Activated T-helper 9 cell treated with anti-CD3 and anti-CD28 coated beads, Interleukin-2, amount 50 U/mL, for 16 hours (primary cell): ENCODE results near the gene CLSTN1.
A peak's percentile ranks its signal among the peaks of the same experiment; 100 is the strongest.

Source experiments
- DNase-seq: peaks from one replicate; pipeline ENCODE4 v3.0.0-alpha.2; 2020; ENCODE audit warnings: low read depth

CLSTN1 gene

DNA sequence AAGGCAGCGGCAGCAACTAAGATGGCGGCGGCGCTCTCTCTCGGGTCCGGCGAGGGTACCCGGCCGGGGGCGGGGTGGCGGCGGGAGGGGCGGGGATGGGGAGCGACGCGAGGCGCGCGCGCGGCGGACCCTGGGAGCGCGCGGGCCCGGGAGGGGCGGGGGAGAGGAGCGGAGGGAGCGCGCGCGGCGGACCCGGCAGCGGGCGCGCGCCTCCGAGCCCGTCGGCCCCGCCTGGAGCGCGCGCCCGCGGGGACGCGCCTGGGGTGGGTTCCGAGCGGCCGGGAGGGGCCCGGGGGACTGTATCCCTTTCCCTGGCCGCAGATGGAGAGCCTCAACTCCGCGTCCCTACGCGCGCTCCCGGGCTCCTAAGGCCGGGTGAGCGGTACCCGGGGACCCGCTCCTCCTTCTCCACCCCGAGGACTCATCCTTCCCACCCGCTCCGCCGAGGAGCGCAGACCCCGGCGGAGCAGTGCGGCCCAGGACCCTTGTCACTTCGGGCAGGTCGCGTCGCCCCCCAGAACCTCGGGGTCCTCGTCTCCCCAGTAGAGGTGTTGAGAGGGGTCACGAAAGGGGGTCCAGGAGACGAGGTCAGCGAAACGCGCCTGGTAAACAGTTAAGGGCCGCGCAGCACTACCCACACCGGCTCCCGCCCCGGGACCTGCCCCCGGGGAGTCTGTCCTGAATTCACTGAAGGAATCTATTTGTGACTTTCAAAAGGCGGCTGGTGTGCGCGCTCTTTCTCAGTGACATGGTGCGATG lies at the start of gene CLSTN1:
Gene CLSTN1 (minus strand): TSS at position 23 of the 759 bp plus-strand sequence. CDS start 232 bp downstream, outside the sequence.
- DNase-seq: peak; percentile 85

DNA sequence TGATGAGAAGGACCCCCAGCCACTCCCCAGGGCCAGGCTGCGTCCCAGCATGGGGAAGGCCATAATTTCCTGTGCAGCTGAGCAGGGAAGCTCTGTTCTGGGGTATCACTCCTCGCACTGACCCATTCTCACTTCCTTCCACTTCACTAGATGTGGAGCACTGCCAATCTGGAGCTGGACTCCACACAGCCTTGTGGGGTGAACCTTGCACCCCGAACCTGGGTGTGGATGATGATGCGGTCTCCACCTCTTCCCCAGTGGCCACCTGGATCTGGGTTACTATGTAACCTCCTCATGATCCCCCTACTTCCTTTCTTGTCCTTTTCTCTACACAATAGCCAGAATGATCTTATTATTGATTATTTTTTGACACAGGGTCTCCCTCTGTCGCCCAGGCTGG lies 49.6 kb upstream of the CLSTN1 start:
- DNase-seq: no peak

DNA sequence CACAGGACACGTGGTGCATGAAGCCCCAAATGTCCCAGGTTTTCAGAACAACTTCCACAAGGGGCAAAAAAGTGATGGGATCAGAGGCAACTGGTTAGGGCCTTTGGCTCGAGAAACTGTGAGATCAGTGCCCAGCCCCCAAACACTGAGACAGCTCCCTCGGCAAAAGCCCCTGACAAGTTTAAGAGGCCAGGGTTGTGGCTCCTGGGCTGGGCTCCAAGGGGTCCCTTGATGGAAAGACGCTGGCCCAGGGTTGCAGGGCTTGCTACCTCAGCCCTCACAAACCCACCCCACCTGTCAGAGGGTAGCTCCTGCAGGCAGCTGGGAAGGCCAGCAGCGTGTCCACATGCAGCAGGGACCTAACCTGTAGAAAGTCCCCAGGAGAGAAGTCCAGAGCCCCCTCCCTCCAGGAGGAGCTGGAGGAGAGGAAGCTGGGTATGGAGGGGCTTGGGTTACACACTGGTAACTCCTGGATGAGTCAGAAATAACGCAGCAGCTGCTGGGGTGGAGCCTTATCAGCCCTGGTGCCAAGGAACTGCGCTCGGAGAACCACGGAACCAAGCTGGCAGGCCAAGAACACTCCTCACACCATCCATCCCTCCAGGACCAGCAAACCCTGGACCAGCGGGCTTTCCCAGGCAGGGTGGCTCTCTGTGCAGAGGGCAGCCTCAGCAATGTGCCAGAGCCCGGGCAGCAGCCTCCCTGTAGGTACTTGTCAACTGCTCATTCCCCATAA lies 48.8 kb upstream of the CLSTN1 start:
- DNase-seq: no peak

DNA sequence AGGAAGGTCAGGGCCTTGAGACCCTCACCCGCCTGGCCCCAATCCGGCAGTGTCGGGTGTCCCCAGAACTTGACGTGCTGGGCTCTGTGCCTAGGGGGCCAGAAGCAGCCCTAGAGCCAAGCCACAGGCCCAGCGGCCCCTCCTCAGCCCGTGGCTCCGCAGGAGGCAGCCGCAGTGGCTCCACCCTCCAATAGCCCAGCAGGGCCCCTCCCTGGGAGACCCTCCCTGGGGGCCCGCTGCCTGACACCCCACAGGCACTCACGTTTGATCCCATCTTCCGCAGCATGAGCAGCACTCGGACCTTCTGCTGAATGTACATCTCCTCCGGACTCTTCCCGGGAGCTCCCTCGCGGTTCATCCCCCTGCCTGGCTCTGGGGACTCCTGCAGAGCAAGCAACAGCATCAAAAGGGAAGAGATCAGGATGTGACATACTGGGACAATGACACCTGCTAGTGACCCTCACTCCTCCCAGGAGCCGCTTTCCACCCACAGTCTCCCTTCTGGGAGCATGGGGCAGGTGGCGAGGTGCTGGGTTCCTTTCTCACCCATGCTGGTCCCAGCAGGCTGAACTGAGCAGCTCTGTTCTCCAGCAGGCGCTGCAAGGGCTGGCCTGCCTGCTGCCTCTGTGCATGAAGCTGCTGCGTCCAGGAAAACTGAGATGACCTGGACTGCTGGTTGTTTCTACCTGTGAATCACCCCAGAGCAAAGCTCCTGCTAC lies 48.1 kb upstream of the CLSTN1 start:
- DNase-seq: no peak

DNA sequence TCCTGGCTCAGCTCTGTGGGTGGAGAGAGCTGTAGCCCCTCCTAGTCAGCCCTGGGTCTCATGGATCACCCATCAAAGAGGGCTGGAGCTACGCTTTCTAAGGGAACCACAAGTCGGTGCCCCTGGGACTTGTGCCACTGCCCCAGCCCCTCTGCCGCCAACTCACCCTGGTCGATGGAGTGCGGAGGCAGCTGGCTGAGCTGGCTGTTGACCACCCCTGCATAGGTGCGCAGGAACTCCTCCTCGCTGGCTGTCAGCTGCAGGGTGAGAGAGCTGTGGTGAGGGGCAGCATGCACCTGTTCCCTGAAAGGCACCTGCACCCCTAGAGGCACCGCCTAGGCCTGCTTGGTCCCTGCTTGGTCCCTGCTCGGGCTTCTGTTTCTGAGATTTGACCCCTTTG lies 47.3 kb upstream of the CLSTN1 start:
- DNase-seq: no peak

DNA sequence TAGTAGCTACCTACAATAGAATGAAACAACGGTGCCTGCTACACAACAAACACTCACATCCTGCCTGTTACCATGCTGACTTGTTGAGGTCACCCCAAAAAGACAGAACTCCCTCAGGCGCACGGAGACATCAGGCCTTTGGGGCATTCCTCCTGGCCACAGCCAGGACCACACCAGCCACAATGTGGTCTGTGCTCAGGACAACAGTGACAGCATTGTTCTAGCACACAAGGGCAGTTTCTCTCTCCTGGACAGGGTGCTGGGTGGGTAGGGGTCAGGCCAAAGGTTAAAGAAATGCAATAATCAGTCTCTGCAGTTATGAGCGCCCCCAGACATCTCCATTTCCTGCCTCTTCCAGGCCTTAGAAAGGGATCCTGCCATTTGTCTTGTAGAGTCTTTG lies 46.8 kb upstream of the CLSTN1 start:
- DNase-seq: no peak

DNA sequence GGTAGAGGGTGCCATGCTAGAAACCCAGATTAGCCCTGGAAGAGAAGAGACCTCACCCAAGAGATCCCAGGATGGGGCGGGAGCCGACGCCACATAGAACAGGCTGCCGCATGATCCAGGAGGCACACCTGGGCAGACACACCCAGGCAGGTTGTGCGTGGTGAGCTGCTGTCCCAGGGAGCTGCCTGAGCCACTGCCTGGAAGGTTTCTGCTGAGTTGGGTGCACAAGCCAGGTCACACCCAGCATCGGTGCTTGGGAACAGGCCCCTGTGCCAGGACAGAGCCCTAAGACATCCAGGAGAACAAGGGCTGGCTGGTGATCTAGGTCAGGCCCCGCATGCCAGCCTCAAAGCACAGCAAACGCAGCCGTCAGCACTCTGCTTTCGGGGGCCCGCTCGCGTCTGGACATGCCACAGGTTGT lies 46.1 kb upstream of the CLSTN1 start:
- no peak for DNase-seq

DNA sequence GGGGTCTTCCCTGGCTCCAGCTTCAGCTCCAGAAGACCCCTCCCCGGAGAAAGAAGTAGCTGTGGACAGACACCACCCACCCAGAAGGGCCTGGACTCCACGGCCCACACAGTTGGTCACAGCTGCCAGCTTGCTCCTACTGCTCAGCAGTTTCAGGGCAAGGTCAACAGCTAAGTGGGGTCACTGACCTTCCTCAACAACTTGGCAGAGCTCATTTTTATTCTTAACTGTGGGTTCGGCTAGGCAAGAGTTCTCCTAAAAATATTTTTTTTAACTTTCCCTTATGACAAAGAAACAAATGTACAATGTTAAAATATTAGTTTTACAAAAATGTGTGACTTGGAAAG lies 44.5 kb upstream of the CLSTN1 start:
- no peak for DNase-seq

DNA sequence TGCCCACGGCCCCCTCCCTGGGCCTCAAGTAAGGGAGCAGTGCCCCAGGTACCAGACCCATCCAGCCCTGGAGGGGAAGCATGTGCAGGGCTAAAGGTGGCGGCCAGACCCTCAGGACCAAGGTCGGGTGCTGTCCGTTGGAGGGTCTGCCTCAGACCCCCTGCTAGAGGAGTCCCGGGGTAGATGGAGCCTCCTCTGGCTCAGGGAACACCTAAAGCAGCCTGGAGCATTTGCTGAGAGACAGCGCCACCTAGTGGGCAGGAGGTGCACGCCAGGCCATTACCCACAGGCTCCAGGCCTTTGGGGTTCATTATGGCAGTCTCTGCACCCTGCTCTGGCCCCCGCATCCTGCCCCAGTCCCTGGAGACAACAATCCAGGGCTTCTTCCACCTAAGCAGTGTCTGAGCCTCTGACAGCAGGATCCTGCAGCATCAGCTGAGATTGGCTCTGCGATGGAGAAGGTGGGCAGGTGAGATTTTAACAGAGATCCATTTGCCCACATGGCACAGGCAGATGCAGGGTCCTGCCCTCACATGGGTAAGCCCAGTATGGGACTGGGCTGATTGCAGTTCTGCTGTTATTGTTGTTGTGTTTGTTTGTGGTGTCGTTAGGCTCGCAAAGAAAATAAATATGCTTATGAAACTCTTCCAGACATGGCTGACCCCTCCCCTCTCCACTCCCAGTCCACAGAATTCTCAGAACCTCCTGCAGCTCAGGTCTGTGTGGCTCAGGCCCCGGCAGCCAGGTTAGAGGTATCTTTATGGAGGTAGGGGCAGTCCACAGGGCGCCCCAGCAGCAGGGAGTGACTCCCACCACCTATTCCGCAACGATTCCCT lies 43.9 kb upstream of the CLSTN1 start:
- peak; percentile 81 for DNase-seq

DNA sequence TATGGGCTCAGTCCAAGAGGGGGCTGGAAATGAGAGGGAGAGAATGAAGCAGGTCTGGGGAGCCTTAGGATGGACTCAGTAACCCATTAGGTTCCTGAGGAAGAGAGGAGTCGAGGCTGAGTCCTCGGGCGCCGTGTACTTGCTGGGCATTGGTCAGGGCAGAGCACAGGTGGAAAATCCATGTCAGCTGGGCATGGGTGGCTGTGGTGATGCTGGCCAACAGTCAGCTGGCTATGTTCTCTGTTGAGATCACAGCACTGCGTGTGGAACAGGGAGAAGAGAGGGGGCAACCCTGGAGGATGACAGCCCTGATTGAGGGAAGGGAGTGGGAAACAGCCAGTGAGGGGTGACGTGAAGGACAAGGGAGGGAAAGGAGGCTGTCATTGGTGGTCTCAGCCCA lies 43.1 kb upstream of the CLSTN1 start:
- no peak for DNase-seq

DNA sequence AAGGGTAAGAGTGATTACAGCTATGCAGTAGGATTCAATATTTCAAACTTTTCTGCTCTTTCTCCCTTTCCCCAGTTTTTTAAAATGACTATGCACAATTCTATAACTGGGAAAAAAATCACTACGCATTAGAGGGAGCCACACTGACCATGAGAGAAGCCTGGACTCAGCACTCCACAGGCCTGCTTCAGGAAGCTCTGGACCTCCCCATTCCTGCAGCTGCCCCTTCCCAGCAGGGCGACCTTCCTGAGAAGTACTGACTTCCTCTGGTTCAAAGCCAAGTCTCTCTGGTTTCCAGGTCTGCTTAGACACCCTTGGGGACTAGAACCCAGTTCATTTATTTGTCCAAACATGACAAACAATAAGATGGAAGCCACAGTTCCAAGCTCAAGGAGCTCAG lies 42.0 kb upstream of the CLSTN1 start:
- DNase-seq: no peak

DNA sequence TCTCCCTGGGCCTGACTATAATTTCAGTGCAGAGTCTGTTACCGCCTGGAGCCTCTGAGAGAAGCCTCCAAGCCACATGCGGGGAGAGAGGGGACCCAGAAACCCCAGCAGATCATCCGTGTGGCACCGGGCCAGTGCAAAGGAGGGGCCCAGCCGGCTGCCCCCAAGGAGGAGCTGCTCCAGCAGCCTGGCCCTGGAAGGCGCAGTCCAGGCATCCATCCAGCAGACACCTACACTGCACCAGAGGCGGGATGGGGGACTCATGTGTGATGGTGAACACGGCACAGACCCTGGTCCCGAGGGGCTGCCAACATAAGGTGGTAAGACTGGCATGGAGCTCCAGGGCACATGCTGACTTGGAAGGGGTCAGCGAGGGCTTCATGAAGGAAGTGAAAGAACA lies 39.6 kb upstream of the CLSTN1 start:
- no peak for DNase-seq

DNA sequence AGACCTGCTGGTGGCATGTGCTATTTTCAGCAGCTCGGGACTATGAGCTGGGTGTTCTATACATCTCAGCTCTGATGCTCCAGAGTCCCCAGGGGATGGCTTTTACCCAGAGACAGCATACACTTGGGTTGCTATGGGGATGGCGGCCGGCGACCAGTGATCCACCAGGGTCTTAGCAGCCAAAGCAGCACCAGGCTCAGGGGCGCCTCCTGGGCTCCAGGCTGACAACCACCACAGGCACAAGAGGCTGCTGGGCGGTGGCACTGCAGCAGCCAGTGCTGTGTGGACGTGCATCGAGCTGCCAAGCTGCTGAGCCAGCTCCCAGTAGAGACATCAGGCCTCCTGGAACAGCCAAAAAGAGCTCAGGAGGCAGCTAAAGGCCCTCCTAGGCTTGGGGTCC lies 37.6 kb upstream of the CLSTN1 start:
- no peak for DNase-seq

DNA sequence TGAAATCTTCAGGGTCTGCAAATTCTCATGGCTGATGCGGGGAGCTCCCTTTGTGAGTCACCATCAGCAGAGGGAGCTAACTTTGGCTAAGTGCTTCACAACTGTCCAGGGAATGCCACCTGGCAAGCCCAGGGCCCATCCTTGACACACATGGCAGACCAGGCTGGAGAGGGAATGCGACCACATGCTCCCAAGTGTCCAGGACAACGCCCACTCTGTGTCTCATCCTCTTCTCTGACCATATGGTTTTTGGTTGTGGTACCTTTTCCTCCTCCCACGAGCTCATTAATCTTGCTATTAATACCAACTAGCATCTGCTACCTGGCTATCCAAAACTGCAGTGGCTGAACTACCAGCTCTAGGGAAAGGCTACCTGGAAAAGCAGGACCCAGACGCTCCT lies 37.1 kb upstream of the CLSTN1 start:
- DNase-seq: no peak

DNA sequence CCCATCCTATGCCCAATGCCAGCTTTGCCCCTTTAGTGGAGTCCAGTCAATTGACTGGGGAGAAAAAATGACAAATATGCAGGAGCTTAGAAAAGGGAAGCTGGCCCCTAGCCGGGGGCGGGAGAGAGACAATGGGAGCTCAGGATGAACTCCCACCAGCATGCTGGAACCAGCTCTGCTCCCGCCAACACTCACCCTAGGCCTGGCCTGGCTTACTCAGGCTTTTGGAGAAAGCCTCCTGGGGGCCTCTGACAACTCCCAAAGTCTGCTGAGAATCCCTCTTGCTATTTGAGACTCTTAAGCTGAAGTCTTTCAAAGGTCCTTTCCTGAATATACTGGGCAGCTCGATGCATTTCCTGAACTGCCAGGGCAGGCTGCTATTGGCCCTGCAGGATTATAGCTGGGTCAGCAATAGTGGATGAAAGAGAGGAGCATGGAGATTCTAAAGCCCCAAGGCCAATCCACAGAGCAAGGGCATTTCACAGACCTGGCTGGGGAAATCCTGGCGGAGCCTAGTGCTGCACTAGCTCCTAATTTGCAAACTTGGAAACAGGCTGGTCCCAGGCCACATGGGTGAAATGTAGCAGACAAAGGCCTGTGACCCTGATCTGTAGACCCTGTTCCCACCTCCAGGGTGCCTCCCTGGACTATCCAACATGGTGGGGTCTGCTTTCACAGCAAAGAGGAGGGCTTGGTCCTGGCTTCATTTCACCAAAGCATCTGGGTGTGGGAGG lies 35.7 kb upstream of the CLSTN1 start:
- no peak for DNase-seq

DNA sequence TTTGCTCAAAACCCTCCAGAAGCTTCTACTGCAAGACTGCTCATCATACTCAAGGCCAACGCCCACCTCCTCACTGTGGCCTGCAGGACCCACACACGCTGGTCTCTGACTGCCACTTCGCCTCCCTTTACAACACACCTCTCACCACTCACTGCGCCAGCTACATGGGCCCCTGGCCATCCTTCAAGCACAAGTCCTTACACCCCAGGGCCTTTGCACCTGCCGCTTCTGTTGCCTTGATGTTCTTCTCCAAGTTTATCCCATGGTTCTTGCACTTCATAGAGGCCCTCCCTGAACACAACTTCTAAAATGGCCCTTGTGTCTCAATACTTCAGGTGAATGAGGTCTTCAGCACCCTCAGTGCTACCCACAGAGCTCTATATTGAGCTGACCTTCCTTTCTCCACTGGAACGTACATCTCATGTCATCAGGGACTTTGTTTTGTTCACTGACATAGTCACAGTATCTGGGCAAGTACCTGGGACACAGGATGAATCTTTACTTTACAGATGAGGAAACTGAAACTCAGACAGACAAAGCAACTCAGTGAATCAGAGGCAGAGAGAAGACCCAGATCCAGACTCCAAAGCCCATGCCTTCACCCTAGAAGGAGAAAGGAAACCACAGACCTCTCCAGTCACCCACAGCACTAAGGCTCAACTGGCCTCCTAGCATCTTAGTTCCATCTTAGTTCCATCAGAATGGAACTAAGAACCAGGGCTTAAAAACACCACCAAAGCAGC lies 34.7 kb upstream of the CLSTN1 start:
- DNase-seq: no peak

DNA sequence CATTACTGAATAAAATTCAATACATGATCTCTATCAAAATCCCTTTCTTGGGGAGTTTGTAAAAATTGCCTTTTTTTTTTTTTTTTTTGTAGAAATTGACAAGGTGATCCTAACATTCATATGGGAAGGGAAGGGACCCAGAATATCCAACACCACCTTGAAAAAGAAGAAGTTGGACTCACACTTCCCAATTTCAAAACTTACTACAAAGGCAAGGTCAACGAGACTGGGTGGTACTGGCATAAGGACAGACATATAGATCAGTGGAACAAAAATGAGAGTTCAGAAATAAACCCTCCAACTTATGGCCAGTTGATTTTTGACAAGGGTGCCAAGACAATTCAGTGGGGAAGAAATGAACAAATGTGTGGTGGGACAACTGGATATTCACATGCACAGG lies 31.4 kb upstream of the CLSTN1 start:
- DNase-seq: no peak

DNA sequence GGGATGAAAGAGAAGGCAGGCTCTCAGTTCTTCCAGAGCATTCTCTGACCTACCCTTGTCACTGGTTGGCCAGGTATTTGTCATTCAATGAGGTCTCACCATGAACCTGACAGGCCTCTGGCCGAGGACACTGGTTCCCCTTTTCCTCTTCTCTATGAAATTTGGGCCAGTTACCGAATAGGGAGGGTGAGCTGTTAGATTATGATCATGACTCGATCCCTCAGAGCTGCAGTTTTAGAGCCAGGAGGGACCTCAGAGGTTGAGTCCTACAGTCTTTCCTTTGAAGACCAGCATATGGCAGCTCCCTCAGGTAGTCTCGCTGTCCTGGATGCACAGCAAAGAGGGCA lies 29.5 kb upstream of the CLSTN1 start:
- DNase-seq: no peak

DNA sequence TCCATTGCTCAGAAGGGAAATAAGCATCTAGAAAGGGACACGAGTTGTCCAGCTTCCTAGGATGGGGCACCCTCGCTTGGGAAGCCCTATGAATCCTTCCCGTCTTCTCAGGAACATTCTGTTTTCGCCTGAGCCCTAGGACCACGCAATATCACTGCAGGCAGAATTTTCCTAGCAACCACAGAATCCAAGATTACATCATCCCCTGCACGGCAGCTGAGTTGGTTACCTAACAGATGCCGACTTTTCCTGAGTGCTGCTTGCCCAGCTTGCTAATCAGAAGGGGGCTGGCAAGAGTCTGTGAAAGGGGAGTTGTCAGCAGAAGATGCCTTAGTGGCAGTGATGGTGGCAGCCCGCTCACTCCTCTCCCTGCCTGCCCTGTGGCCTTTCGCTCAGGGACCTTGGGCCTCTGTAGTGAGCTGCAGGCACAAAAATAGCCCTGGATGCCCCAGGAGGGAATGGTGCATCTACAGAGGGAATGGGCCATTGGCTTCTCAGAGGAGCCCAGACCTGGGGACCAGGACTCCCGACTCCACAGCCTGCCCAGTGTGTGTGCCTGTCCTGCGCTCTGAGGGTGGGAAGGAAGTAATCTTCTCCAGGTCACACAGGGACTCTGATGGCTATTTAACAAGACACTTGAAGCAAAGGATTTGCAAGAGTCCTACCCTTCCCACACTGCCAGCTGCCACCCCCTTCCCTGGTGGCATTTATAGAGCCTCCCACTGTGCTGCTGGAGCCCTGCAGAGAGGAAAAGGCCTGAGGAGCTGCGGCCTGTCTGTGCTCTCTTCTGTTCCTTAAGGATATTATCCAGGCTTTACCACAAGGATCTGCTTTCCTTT lies 28.9 kb upstream of the CLSTN1 start:
- no peak for DNase-seq

DNA sequence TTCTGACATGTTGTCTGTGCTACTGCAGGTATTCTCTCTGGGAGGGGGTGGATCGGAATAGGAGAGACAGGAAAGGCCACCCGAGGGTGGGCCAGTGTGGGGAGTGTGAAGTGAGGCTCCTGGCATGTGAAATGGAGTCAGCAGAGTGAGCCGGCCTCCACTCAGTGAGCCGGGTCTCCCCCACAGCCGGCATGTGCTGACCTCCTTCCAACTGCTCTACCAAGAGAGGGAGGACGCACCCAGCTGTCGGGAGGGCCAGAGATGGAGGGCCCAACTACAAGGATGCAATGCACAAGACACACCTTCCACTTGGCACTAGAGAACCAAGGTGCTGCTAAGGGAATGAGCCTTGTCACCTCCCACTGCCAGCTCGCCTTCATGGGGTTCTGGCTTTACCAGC lies 28.2 kb upstream of the CLSTN1 start:
- DNase-seq: no peak
